ENCODE data around the gene SPAAR.
A peak's percentile ranks its signal among the peaks of the same experiment; 100 is the strongest.

The SPAAR gene

GRCh38 chr9:35951736-35952135 lies 42.4 kb downstream of the SPAAR start:
- no peak for DNase-seq

- DNase-seq: no peak
These were observed 43.4 kb downstream of the SPAAR start for GRCh38 chr9:35952526-35953191.

- peak; percentile 23 to 73 for DNase-seq
These were observed 45.8 kb downstream of the SPAAR start for GRCh38 chr9:35954942-35955546.

- DNase-seq: no peak
These were observed 47.4 kb downstream of the SPAAR start for GRCh38 chr9:35956651-35957050.

- no peak for DNase-seq
These were observed 49.0 kb downstream of the SPAAR start, which contains the start of gene OR2S2 for GRCh38 chr9:35958104-35958837. Gene OR2S2 (minus strand): TSS chr9:35958154. CDS start chr9:35958098, 56 bp downstream.

- no peak for DNase-seq
These were observed 50.9 kb downstream of the SPAAR start for GRCh38 chr9:35960039-35960655.
